HuH-7 (cell line): ENCODE measurements around the gene UCMA.
"Not testable (repeated sequence)": the region's sequence is repeated elsewhere in the genome, so short reads cannot be mapped to it uniquely, and the experiment has no call there.

ENCODE experiments used
- DNase-seq: peaks from one replicate; pipeline ENCODE4 v3.0.0; 2011; ENCODE audit warnings: low spot score

UCMA gene

DNA sequence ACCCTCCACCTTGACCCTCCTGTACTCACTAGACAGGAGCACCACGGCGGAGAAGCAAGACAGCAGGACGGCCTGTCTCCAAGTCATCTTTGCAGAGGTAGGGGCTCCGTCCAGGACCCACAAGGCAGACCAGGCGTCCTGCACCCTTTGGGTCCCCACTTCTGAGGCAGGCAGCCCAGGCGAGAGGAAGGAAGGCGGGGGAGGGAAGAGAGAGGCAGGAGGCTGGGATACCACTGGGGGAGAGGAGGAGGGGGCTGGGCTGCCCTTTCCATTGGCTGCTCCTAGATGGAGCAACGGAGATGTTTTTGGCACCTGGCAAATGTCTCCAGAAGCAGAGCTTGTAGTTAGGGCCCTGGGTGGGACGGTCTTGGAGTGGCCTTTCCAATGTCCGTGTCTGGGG is at the start of gene UCMA:
Gene UCMA (minus strand): TSS at position 203 of the 400 bp plus-strand sequence. CDS start 116 bp downstream, at position 87.
- no peak for DNase-seq

DNA sequence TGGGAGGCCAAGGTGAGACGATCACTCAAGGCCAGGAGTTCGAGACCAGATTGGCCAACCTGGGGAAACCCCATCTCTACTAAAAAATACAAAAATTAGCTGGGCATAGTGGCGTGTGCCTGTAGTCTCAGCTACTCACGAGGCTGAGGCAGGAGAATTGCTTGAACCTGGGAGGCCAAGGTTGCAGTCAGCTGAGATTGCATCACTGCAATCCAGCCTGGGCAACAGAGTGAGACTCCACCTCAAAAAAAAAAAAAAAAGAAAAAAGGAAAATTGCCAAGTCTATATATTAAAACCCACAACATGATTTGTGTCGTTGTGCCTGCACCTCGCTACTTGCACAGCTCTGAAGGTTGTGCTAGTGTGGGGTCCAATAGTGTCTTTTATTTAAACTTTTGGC is 48.2 kb upstream of the UCMA start:
- DNase-seq = not testable (repeated sequence)

DNA sequence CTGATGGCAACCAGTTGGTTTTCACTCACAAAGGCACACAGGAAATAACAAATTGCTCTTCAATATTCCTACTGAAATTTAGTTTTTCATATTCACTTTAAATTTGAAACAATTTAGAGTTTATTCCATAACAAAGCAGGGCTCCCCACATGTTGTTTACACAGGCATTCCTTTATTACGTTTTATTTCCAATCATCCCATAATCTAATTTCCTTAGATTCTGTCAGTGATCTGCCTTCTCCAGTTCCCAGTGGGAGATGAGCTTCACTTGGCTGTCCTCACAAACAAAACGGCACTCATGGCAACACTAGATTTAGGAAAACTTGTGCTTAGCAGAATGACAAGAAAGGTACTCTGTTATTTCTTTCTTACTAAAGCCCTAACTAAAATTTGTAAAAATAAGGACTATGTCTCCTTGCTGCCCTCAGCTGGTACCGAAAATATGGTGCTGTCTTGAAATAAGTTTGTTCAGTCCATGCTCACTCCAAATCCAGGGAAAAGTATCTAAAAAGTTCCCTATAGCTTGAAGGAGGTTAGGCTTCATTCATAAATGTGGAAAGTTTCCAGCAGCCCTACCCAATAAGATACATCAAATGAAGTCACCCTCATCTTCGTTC is 42.7 kb upstream of the UCMA start:
- no peak for DNase-seq

DNA sequence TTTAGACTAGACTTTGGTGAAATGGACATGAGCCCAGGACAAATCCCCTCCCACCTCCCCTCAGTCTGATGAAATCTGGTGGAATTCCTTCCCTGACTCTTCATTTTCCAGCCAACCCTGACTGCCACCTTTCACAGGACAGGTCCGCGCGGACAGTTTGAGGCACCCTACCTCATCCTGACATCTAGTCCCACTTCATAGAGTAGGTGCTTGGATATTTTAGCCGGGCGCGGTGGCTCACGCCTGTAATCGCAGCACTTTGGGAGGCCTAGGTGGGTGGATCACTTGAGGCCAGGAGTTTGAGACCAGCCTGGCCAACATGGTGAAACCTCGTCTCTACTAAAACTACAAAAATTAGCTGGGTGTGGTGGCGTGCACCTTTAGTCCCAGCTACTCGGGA is 42.0 kb upstream of the UCMA start:
- DNase-seq = not testable (repeated sequence)

DNA sequence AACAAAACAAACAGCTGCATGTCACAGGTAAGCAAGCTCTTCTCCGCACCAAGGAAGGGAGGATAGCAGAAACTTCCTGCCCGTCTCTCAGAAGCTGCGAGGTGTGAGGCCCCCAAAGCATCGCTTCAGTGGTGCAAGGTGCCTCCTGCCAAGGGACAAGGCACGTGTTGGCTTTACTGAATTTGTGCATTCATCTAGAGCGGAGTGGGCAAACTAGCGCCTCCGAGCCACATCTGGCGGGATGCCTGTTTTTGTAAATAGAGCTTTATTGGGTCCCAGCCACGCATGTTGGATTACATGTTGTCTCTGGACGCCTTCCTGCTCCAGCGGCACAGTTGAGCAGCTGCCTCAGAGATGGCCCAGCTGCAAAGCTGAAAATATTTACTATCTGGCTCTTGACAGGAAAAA is 38.0 kb upstream of the UCMA start:
- DNase-seq = no peak

DNA sequence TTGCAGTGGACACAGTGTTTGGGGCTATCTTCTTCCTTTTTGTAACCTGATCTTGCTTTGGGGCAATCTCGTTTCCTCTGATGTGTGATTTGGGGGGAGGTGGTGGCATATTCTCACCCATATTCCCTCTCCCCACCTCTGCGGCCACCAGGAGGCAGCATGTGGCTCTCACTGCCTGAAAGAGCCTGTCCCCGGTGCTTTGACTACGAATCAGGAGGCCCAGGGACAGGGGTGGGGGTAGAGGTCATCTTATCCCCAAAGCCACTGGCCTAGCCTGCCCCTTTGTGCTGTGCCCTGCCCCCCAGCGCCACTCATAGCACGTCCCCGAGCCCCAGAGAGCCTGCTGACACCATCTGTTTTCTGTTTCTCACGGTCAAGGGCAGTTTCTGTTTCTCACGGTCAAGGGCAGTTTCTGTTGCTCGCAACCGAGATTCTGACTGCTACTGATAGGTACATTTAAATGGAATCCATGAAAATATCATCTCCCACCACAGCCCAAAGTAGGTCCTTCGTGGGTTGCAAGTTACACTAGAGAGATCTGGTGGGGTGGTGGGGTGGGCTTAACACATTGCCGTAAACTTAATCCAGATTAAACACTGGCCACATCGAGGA is 37.5 kb upstream of the UCMA start:
- DNase-seq = peak; percentile 95

- no peak for DNase-seq
Measured at GRCh38 chr10:13270877-13271551, 36.8 kb upstream of the UCMA start.

- no peak for DNase-seq
Measured at GRCh38 chr10:13268841-13269240, 34.7 kb upstream of the UCMA start.

DNA sequence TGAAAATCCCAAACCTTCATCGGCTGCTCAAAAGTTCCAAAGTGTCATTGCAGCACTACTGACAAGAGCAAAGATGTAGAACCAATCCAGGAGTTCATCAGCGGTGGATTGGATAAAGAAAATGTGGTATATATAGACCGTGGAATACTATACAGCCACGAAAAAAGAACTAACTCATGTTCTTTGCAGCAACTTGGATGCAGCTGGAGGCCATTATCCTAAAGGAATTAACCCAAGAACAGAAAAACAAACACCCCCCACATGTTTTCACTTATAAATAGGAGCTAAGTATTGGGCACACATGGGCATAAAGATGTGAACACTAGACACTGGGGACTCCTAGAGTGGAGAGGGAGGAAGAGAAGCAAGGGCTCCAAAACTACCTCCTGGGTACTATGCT is 34.1 kb upstream of the UCMA start:
- no peak for DNase-seq

- DNase-seq = no peak
Measured at GRCh38 chr10:13263591-13263990, 29.4 kb upstream of the UCMA start.

DNA sequence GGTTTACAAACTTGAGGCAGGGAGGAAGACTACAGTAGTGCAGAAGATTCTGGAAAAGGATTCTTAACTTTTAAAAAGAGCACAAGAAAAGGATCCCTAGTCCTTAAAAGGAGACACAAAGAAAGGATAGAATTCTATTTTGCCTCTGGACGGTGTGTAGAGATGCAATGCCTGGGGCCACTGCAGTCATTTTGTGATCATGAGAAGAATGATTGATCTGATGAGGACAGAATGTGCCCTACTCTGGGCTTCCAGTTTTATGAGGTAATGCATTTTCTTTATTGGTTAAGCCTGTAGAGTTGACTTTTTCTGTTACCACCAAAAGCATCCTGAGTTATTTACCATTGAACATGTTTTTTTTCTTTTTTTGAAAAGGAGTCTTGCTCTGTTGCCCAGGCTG is 28.3 kb upstream of the UCMA start:
- no peak for DNase-seq

DNA sequence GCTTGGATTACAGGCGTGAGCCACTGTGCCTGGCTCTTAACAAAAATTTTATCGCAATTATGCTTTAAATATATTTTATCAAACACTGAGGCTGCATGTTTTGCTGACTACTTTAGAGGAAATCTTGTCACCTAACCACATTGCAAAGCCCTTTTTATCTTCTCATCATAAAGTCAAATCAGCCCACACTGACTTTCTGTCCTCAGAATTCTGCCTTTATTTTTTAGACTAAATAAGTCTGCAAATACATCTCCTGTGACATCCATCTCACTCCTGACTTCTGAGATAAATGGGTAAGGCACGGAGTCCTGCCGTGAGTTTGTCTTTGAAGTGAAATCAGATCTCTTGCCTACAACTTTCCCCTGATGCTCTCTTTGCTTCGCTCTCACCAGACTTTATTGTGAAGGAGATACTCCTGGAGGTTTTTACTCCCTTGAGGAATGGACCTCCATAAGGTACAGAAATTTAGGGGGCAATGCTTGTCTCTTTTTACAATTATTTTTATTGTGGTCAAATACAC is 23.5 kb upstream of the UCMA start:
- no peak for DNase-seq

GRCh38 chr10:13256627-13257026 is 22.5 kb upstream of the UCMA start:
- DNase-seq = no peak

- no peak for DNase-seq
Measured at GRCh38 chr10:13253726-13254125, 19.6 kb upstream of the UCMA start.

- no peak for DNase-seq
Measured at GRCh38 chr10:13247784-13248183, 13.6 kb upstream of the UCMA start.

GRCh38 chr10:13247246-13247645 is 13.1 kb upstream of the UCMA start:
- no peak for DNase-seq

- not testable (repeated sequence) for DNase-seq
Measured at GRCh38 chr10:13242260-13242659, 8.1 kb upstream of the UCMA start.

DNA sequence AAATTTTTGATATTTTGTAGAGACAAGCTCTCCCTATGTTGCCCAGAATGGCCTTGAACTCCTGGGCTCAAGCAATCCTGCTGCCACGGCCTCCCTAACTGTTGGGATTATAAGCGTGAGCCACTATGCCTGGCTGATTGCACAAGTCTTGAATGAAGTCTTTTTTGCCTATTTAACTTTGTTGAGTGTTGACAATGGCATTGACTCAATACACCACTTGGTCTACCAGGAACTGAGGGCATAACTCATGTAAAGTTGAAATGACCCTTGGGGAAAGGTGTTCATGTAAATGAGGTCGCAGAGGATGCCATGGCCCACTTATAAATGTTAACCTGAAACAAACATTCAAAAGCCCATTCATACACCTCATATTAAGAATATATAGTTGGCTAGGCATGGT is 7.4 kb upstream of the UCMA start:
- no peak for DNase-seq

DNA sequence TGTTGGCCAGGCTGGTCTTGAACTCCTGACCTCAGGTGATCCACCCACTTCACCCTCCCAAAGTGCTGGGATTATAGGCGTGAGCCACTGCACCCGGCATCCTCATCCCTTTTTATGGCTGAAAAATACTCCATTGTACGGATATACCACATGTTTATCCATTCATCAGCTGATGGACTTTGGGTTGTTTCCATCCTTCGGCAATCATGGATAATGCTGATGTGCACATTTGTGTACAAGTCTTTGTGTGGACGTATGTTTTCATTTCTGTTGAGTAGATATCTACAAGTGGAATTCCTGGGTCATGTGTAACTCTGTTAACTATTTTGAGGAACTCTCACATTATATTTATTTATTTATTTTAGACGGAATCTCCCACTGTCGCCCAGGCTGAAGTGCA is 5.7 kb upstream of the UCMA start:
- no peak for DNase-seq

DNA sequence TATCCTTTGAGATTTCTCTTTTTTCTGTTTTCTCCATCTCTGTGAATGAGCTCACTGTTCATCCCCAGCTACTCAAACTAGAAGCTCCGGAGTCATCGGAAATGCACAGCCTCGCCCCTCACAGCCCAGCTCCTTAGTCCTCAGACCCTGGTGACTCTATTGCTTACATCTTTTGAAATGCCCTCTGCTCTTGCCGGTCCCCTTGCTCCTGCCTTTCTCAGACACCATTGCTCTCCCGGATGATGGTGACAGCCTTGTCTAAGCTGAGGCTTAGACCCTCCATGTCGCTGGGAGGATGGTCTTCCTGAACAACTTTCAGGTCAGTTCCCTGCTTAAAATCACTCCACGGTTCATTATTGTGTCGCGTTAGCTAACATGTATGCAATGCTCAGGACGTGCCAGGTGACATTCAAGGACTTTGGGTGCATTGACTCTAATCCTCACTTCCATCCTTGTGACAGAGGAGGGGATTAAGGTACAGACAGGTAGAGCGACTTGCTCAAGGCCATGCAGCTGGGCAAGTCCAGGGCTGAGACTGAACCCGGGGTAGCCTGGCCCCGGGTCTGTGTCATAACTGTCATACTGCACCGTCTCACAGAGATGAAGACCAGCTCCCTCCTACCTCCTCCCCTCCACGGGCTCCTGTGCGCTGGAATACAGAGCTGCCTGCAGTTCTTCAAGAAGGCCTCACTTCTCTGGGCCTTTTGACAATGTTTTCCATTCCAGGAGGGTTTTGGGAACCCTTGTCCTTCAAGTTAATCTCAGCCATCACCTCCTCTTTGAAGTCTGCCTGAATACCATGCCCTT is 4.3 kb upstream of the UCMA start:
- DNase-seq = no peak

DNA sequence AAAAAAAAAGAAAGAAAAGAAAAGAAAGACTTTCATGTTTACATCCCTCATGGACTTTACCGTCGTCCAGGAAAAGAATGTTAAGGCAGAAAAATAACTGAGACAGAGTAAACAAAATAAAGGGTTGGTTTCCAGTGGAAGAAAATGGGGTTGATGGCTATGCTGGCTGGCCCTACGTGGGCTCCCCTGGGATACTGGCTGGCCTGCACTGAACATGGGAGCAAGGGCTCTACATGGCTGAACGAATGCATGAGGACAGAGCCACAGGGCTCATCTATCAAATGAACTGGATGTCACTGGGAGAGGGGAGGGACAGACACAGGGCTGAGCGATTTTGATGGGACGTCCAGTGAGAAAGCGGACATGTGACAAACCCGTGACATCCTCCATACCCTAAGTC is 2.5 kb upstream of the UCMA start:
- no peak for DNase-seq

DNA sequence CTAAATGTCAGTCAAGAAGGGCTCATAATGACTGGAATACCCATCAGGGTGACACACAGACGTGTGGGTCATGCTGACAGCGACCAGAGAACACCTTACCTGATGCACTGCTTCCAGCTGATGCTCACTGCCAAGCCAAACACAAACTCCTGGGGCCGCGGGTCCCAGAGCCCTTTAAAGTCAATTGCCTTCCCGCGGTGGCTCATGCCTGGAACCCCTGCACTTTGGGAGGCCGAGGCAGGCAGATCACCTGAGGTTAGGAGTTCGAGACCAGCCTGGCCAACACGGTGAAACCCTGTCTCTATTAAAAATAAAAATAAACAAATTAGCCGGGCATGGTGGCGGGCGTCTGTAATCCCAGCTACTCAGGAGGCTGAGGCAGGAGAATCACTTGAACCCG is 562 bp upstream of the UCMA start:
- DNase-seq = not testable (repeated sequence)

GRCh38 chr10:13233358-13233757 is 816 bp downstream of the UCMA start:
- no peak for DNase-seq
